ENCODE data around the gene MAP3K9.

DNA sequence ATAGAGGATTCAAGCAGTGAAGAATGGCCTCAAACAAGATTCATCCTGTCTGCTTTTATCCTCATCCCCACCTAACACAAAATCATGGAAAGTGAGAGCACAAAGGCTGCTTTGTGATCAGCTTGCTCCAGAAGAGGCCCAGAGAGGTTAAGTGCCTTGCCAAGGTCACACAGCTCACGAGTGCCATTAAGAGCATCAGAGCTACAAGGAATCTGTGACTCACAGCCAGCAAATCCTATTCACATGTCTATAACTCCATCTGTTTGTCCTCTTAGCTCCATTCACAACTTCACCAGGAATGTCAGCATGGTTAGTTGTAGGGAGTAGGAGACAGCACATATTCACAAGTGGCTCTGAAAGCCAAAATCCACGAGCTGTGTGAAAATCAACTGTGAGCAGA, 87.8 kb downstream of the MAP3K9 start:
- TF ChIP-seq CTCF (conservative IDR thresholded peaks at IDR 0.05; ENCODE audit: low read length), result no peak
- TF ChIP-seq EZH2phosphoT487 (IDR thresholded peaks at IDR 0.05; ENCODE audit: borderline replicate concordance), result no peak

Measured in Loucy (cell line).